IMR-90 (cell line): ENCODE results near the gene RBBP6. TPM values are rescaled to one million over a fixed set of nuclear protein-coding genes. Genes with fewer than 3 reads are reported as not detected.

Source experiments
- ATAC-seq: fragments of 200-7000 bp; cut with Tn5 transposase; 2 replicates; pipeline ENCODE4 v1.9.1; 2020; ENCODE audit warnings: low read depth, mild to moderate bottlenecking, moderate library complexity
- BruUV-seq: library from RNA; stranded (reverse); fragments of 400-500 nt; replicated peaks from 2 replicates; lab custom pipeline; 2021; lab: Mats Ljungman, UMichigan
- CTCF ChIA-PET: fragments of 300-600 bp; formaldehyde crosslinking; extraction: SDS; loops from one replicate; lab custom pipeline; 2021; ENCODE audit warnings: antibody characterized with exemption; lab: Yijun Ruan, JAX
- POLR2A ChIA-PET: fragments of 300-600 bp; sonication (Branson Sonifier 250); formaldehyde crosslinking; loops from one replicate; lab custom pipeline; 2022; ENCODE audit warnings: antibody characterized with exemption; ENCODE audit not compliant: unreplicated experiment; lab: Charles Lee
- DNase-seq: peaks from one replicate; pipeline ENCODE4 v3.0.0; 2013
- H2AFZ ChIP-seq: replicated peaks from 2 replicates; pipeline ENCODE3; 2013; ENCODE audit warnings: low read length, mild to moderate bottlenecking; ENCODE audit not compliant: poor library complexity
- H2AK5ac ChIP-seq: 2 replicates; pipeline ENCODE4 v1.6.1; 2013; ENCODE audit warnings: low read depth, low read length, inconsistent platforms
- H2AK9ac ChIP-seq: replicated peaks from 2 replicates; pipeline ENCODE3; 2013; ENCODE audit warnings: mild to moderate bottlenecking, low read depth, low read length, moderate library complexity; ENCODE audit not compliant: poor library complexity
- H2BK120ac ChIP-seq: 2 replicates; pipeline ENCODE4 v1.6.1; 2013; ENCODE audit warnings: low read depth, low read length, inconsistent platforms
- H2BK15ac ChIP-seq: 3 replicates; pipeline ENCODE4 v1.6.1; 2013; ENCODE audit warnings: low read depth, low read length, inconsistent platforms
- H2BK20ac ChIP-seq: 2 replicates; pipeline ENCODE4 v1.6.1; 2013; ENCODE audit warnings: low read depth, mild to moderate bottlenecking, inconsistent platforms, low read length, moderate library complexity
- H2BK5ac ChIP-seq: 2 replicates; pipeline ENCODE4 v1.6.1; 2013; ENCODE audit warnings: mild to moderate bottlenecking, low read depth, low read length, inconsistent platforms; ENCODE audit not compliant: poor library complexity, severe bottlenecking
- H3K14ac ChIP-seq: replicated peaks from 2 replicates; pipeline ENCODE4 v1.6.1; 2013; ENCODE audit warnings: low read depth, low read length, inconsistent platforms
- H3K18ac ChIP-seq: 2 replicates; pipeline ENCODE4 v1.6.1; 2013; ENCODE audit warnings: low read depth, low read length, control low read depth
- H3K23ac ChIP-seq: 2 replicates; pipeline ENCODE4 v1.6.1; 2013; ENCODE audit warnings: low read depth, low read length, inconsistent platforms
- H3K27ac ChIP-seq: 2 replicates; pipeline ENCODE4 v1.5.1; 2013; ENCODE audit warnings: mild to moderate bottlenecking, control low read depth, low read length; ENCODE audit not compliant: insufficient read depth
- H3K27me3 ChIP-seq: 2 replicates; pipeline ENCODE4 v1.6.1; 2013; ENCODE audit warnings: low read length; ENCODE audit not compliant: control insufficient read depth, insufficient read depth
- H3K36me3 ChIP-seq: 2 replicates; pipeline ENCODE4 v1.6.1; 2013; ENCODE audit warnings: low read length, mixed read lengths; ENCODE audit not compliant: control insufficient read depth, insufficient read depth
- H3K4ac ChIP-seq: 2 replicates; pipeline ENCODE4 v1.6.1; 2013; ENCODE audit warnings: low read depth, low read length, inconsistent platforms
- H3K4me1 ChIP-seq: 2 replicates; pipeline ENCODE4 v1.6.1; 2013; ENCODE audit warnings: low read length, mixed read lengths; ENCODE audit not compliant: control insufficient read depth, insufficient read depth
- H3K4me2 ChIP-seq: 2 replicates; pipeline ENCODE4 v1.6.1; 2013; ENCODE audit warnings: low read depth, mild to moderate bottlenecking, control low read depth, low read length, moderate library complexity
- H3K4me3 ChIP-seq: 2 replicates; pipeline ENCODE4 v1.5.1; 2013; ENCODE audit warnings: low read depth, mild to moderate bottlenecking, control low read depth, low read length, moderate library complexity; ENCODE audit not compliant: insufficient read depth
- H3K56ac ChIP-seq: 2 replicates; pipeline ENCODE4 v1.6.1; 2013; ENCODE audit warnings: low read length, inconsistent platforms; ENCODE audit not compliant: insufficient read depth; ENCODE audit errors: extremely low read depth
- H3K79me1 ChIP-seq, 2 experiments: 2 replicates each; pipeline ENCODE4 v1.6.1; 2013; ENCODE audit warnings: low read length in 2 of 2, inconsistent platforms in 1 of 2, low read depth in 1 of 2
- H3K9ac ChIP-seq: 2 replicates; pipeline ENCODE4 v1.6.1; 2013; ENCODE audit warnings: low read depth, low read length, control low read depth
- H3K9me1 ChIP-seq: 2 replicates; pipeline ENCODE4 v1.6.1; 2013; ENCODE audit warnings: low read length, inconsistent platforms; ENCODE audit not compliant: insufficient read depth
- H3K9me3 ChIP-seq: 2 replicates; pipeline ENCODE4 v1.6.1; 2013; ENCODE audit warnings: low read length; ENCODE audit not compliant: control insufficient read depth, insufficient read depth
- H4K20me1 ChIP-seq: 2 replicates; pipeline ENCODE4 v1.6.1; 2013; ENCODE audit warnings: low read length, inconsistent platforms; ENCODE audit not compliant: insufficient read depth
- H4K5ac ChIP-seq: 2 replicates; pipeline ENCODE4 v1.6.1; 2013; ENCODE audit warnings: mild to moderate bottlenecking, low read depth, low read length, control low read depth
- H4K8ac ChIP-seq, 2 experiments: 2 replicates each; pipeline ENCODE4 v1.6.1; 2013; ENCODE audit warnings: low read depth in 2 of 2, low read length in 2 of 2, control low read depth in 1 of 2, inconsistent platforms in 1 of 2
- H4K91ac ChIP-seq: 2 replicates; pipeline ENCODE4 v1.6.1; 2013; ENCODE audit warnings: low read depth, low read length, inconsistent platforms; ENCODE audit not compliant: insufficient read depth
- BHLHE40 ChIP-seq: fragments of 150-350 bp; IDR thresholded peaks from 2 replicates; pipeline ENCODE4 v1.6.1; 2016; ENCODE audit warnings: mild to moderate bottlenecking, low read depth, low read length
- CEBPB ChIP-seq: IDR thresholded peaks from 2 replicates; pipeline ENCODE4 v1.6.1; 2012; ENCODE audit warnings: low read depth, low read length, improper control_type of control experiment
- CHD1 ChIP-seq: IDR thresholded peaks from 2 replicates; pipeline ENCODE4 v1.6.1; 2012; ENCODE audit warnings: low read depth, low read length, improper control_type of control experiment
- ELK1 ChIP-seq: fragments of 150-350 bp; IDR thresholded peaks from 2 replicates; pipeline ENCODE4 v1.6.1; 2016; ENCODE audit warnings: low read depth, mild to moderate bottlenecking, low read length, moderate library complexity, borderline replicate concordance
- FOS ChIP-seq: fragments of 150-350 bp; IDR thresholded peaks from 2 replicates; pipeline ENCODE4 v1.6.1; 2016; ENCODE audit warnings: low read depth, low read length
- MAFK ChIP-seq: IDR thresholded peaks from 2 replicates; pipeline ENCODE4 v1.6.1; 2012; ENCODE audit warnings: low read depth, low read length, improper control_type of control experiment
- MAZ ChIP-seq: IDR thresholded peaks from 2 replicates; pipeline ENCODE4 v1.6.1; 2012; ENCODE audit warnings: low read depth, mild to moderate bottlenecking, low read length, improper control_type of control experiment, moderate library complexity, borderline replicate concordance
- MXI1 ChIP-seq: IDR thresholded peaks from 2 replicates; pipeline ENCODE4 v1.6.1; 2012; ENCODE audit warnings: low read depth, mild to moderate bottlenecking, low read length, moderate library complexity, borderline replicate concordance
- NFE2L2 ChIP-seq: fragments of 150-350 bp; IDR thresholded peaks from 2 replicates; pipeline ENCODE4 v1.6.1; 2016; ENCODE audit warnings: low read depth, mild to moderate bottlenecking, low read length
- POLR2A ChIP-seq: IDR thresholded peaks from 2 replicates; pipeline ENCODE4 v1.6.1; 2012; ENCODE audit warnings: mild to moderate bottlenecking, low read depth, low read length
- RAD21 ChIP-seq: IDR thresholded peaks from 2 replicates; pipeline ENCODE4 v1.6.1; 2012; ENCODE audit warnings: low read length, improper control_type of control experiment
- RCOR1 ChIP-seq: IDR thresholded peaks from 2 replicates; pipeline ENCODE4 v1.6.1; 2012; ENCODE audit warnings: mild to moderate bottlenecking, low read length, improper control_type of control experiment; ENCODE audit not compliant: insufficient replicate concordance
- RFX5 ChIP-seq: IDR thresholded peaks from 2 replicates; pipeline ENCODE4 v1.8.0; 2012; ENCODE audit warnings: low read depth, mild to moderate bottlenecking, low read length, moderate library complexity
- SMC3 ChIP-seq: fragments of 150-350 bp; IDR thresholded peaks from 2 replicates; pipeline ENCODE4 v1.6.1; 2016; ENCODE audit warnings: low read depth, mild to moderate bottlenecking, antibody characterized with exemption, low read length, moderate library complexity
- WGBS, 2 experiments: methylation state at CpG; one replicate each; pipeline versions ENCODE4 v1.1.5 to v1.1.7; 2013; ENCODE audit warnings: missing lambda C conversion rate in 2 of 2; ENCODE audit not compliant: insufficient read length in 1 of 2; ENCODE audit errors: extremely low coverage in 2 of 2; 5-methylcytosine and 5-hydroxymethylcytosine counted together
- dilution Hi-C: fragments of 300-500 bp; cut with HindIII; formaldehyde crosslinking; loops from one replicate; pipeline ENCODE4 v1.14.3; 2018; ENCODE audit warnings: low sequenced_read_pairs; ENCODE audit not compliant: unreplicated experiment
- in situ Hi-C: fragments of 300-500 bp; cut with MboI; formaldehyde crosslinking; loops from 3 replicates; pipeline ENCODE4 v1.14.3; 2019; ENCODE audit warnings: low sequenced_read_pairs, inconsistent platforms, mixed read lengths
- intact Hi-C: fragments of 100-400 bp; cut with micrococcal nuclease; formaldehyde crosslinking; loops from 2 replicates; pipeline ENCODE4 v1.10.0; 2022
- polyA plus RNA-seq, 3 experiments: library from polyadenylated mRNA; depleted of rRNA; stranded (reverse); fragments of >200 nt; gene quantifications; 2 replicates each; pipeline ENCODE4 v1.2.3, GENCODE V29; 2012; ENCODE audit warnings: low replicate concordance in 1 of 3
- total RNA-seq: library from RNA; depleted of rRNA; stranded (reverse); fragments of >200 nt; gene quantifications from 2 replicates; pipeline ENCODE4 v1.2.3, GENCODE V29; 2012
- TF ChIP-seq, protein P1 (sequence below): fragments of 150-350 bp; IDR thresholded peaks from 2 replicates; pipeline ENCODE4 v1.6.1; 2017; ENCODE audit warnings: mild to moderate bottlenecking, antibody characterized with exemption, low read length, low read depth
- TF ChIP-seq, protein P2 (sequence below): conservative IDR thresholded peaks from 2 replicates; pipeline ENCODE4 v1.5.1; 2012; ENCODE audit warnings: mild to moderate bottlenecking, low read depth, low read length, improper control_type of control experiment

Gene RBBP6
- total and polyA plus RNA-seq, 2 of the 4 experiments (the other 2 are of a cell fraction): 7.2 to 17.8 TPM

GRCh38 chr16:24511792-24512191 is 27.6 kb upstream of the RBBP6 start:
- no peak for DNase-seq
- intact Hi-C loops: no loop called here
- H2AK9ac ChIP-seq: no peak overlapping the region
- H3K79me1 ChIP-seq: no peaks in the 10 kb centered on the region
- H3K36me3 ChIP-seq: no peaks in the 10 kb centered on the region
- H4K20me1 ChIP-seq: no peaks in the 10 kb centered on the region
- no peak overlapping the region for H4K91ac ChIP-seq
- H3K9me3 ChIP-seq: no peaks in the 10 kb centered on the region
- no peak for TF ChIP-seq MAFK
- TF ChIP-seq, protein P1, sequence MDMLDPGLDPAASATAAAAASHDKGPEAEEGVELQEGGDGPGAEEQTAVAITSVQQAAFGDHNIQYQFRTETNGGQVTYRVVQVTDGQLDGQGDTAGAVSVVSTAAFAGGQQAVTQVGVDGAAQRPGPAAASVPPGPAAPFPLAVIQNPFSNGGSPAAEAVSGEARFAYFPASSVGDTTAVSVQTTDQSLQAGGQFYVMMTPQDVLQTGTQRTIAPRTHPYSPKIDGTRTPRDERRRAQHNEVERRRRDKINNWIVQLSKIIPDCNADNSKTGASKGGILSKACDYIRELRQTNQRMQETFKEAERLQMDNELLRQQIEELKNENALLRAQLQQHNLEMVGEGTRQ: no peak
- no peak for TF ChIP-seq POLR2A
- no peak for TF ChIP-seq FOS
- no peak for TF ChIP-seq CEBPB
- no peak for TF ChIP-seq MAZ
- no peak for TF ChIP-seq SMC3
- no peak for TF ChIP-seq RAD21
- TF ChIP-seq RFX5: no peak
- TF ChIP-seq BHLHE40: no peak
- TF ChIP-seq, protein P2, sequence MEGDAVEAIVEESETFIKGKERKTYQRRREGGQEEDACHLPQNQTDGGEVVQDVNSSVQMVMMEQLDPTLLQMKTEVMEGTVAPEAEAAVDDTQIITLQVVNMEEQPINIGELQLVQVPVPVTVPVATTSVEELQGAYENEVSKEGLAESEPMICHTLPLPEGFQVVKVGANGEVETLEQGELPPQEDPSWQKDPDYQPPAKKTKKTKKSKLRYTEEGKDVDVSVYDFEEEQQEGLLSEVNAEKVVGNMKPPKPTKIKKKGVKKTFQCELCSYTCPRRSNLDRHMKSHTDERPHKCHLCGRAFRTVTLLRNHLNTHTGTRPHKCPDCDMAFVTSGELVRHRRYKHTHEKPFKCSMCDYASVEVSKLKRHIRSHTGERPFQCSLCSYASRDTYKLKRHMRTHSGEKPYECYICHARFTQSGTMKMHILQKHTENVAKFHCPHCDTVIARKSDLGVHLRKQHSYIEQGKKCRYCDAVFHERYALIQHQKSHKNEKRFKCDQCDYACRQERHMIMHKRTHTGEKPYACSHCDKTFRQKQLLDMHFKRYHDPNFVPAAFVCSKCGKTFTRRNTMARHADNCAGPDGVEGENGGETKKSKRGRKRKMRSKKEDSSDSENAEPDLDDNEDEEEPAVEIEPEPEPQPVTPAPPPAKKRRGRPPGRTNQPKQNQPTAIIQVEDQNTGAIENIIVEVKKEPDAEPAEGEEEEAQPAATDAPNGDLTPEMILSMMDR: no peak
- TF ChIP-seq NFE2L2: no peak
- TF ChIP-seq RCOR1: no peak
- TF ChIP-seq ELK1: no peak
- TF ChIP-seq CHD1: no peak
- TF ChIP-seq MXI1: no peak
- 64% methylated on average over 3 of the region's 5 CpGs; no CpG with 5 or more reads in 1 of the 2 experiments for WGBS, 2 experiments
- peaks cover 7% of the 10 kb centered on the region; the same call in 1 of the 2 replicates for H3K27me3 ChIP-seq
- H3K4me1 ChIP-seq: no peaks in the 10 kb centered on the region
- no peak overlapping the region for H3K14ac ChIP-seq
- no peak overlapping the region for H3K4me3 ChIP-seq
- ChIA-PET POLR2A (no interaction called here), CTCF (no interaction called here)
- no peak overlapping the region for H2AK5ac ChIP-seq
- no peak overlapping the region for H3K4ac ChIP-seq
- H3K27ac ChIP-seq: no peak overlapping the region
- no peak overlapping the region for H4K5ac ChIP-seq
- no peak overlapping the region for H2BK15ac ChIP-seq
- no peak overlapping the region for H3K23ac ChIP-seq
- H2AFZ ChIP-seq: no peak overlapping the region
- ATAC-seq: no peak
- dilution Hi-C loops: no loop called here
- in situ Hi-C loops: loop anchor here (25.0 kb wide), 1 partner anchor 824 kb away; the partner anchor contains the start of gene PLK1
- no peaks in the 10 kb centered on the region for H3K9me1 ChIP-seq
- H2BK20ac ChIP-seq: no peak overlapping the region
- no peak overlapping the region for H4K8ac ChIP-seq
- H2BK5ac ChIP-seq: no peak overlapping the region
- H3K56ac ChIP-seq: no peak overlapping the region
- no peak overlapping the region for H2BK120ac ChIP-seq
- H3K9ac ChIP-seq: no peak overlapping the region
- BruUV-seq: no TSS peak
- no peak overlapping the region for H3K18ac ChIP-seq
- H3K4me2 ChIP-seq: no peak overlapping the region
